SK-N-MC (cell line): ENCODE measurements around the gene PTGES3.

Experiments used
- EZH2 ChIP-seq: fragments of 200-600 bp; sonication (generic); IDR thresholded peaks from one replicate; pipeline ENCODE4 v1.6.1; 2017; ENCODE audit warnings: antibody characterized with exemption
- FOXP2 ChIP-seq: optimal IDR thresholded peaks from 2 replicates; pipeline ENCODE3; 2011; ENCODE audit warnings: mild to moderate bottlenecking, moderate library complexity; ENCODE audit not compliant: insufficient read depth; ENCODE audit errors: extremely low read length, control extremely low read depth
- POLR2AphosphoS5 ChIP-seq: IDR thresholded peaks from 2 replicates; pipeline ENCODE4 v1.6.1; 2012; ENCODE audit warnings: mild to moderate bottlenecking, low read depth, low read length, borderline replicate concordance

- TF ChIP-seq POLR2AphosphoS5 (peak; percentile 57; the same call in 1 of the 2 replicates), EZH2 (no peak), FOXP2 (no peak)
Observed at GRCh38 chr12:56631790-56632700, 56.0 kb downstream of the PTGES3 start.
